Stimulated activated CD4-positive, alpha-beta T cell treated with anti-CD3 and anti-CD28 coated beads, Interleukin-15, amount 100 ng/mL, for 1 hour (primary cell): ENCODE results near the gene CDH26.
"Not testable (repeated sequence)": the region's sequence is repeated elsewhere in the genome, so short reads cannot be mapped to it uniquely, and the experiment has no call there.

Source experiments
- DNase-seq, 2 donors: peaks; one replicate each; pipeline ENCODE4 v3.0.0-alpha.2; 2020; ENCODE audit warnings: low read depth in 1 of 2, low spot score in 1 of 2

CDH26 gene

DNA sequence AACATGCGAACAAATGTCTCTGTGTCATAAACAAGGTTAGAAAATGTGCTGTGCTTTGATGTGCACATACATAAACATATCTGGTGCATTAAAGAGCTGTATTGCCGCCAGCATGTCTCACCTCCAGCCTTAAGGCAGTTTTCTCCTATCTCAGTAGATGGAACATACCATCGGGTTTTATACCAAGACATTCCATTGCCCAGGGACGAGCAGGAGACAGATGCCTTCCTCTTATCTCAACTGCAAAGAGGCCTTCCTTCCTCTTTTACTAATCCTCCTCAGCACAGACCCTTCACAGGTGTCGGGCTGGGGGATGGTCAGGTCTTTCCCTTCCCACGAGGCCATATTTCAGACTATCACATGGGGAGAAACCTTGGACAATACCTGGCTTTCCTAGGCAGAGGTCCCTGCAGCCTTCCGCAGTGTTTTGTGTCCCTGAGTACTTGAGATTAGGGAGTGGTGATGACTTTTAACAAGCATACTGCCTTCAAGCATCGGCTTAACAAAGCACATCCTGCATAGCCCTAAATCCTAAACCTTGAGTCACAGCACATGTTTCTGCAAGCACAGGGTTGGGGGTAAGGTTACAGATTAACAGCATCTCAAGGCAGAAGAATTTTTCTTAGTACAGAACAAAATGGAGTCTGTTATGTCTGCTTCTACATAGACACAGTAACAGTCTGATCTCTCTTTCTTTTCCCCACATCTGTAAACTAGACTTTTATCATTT, 83.4 kb downstream of the CDH26 start:
- DNase-seq = not testable (repeated sequence)

- DNase-seq = no peak
Observed at GRCh38 chr20:60043435-60043834, 85.2 kb downstream of the CDH26 start.

DNA sequence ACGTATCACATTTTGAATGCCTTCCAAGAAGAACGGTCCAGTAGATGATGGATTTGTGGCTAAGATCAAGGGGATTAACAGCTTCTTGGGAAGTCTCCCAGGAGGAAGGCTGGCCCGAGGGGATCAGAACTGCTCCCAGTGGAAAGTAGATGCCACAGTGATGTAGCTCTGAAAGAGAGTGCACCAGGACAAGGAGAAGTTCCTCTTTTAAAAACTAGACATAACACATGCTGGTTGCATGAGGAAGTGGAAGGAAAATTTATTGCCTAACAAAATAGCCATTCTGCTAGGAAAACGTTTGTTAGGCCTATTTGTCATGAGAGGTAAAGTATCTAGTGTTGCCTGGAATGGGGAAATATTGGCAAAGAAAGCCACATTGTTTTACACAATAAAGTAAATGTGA, 87.8 kb downstream of the CDH26 start:
- DNase-seq = no peak

DNA sequence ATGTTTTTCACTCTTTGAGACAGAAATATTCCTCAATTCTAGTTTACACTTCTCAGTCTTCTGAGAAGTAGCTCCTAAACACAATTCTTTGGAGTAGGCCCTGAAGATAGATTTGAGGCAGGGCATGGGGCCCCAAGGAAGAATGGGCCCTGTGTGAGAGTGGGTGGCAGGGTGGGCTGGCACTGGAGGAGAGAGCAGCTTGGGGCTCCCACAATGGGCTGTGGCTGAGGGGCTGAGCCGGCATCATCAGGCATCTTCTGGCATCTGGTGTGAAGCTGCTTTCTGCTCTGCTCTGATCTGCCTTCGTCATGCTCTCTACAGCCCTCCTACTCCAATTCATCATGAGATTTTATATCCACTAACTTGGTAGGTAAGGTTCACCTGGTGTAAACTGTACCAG, 88.2 kb downstream of the CDH26 start:
- DNase-seq = no peak

- no peak for DNase-seq
Observed at GRCh38 chr20:60046860-60047259, 88.6 kb downstream of the CDH26 start.

DNA sequence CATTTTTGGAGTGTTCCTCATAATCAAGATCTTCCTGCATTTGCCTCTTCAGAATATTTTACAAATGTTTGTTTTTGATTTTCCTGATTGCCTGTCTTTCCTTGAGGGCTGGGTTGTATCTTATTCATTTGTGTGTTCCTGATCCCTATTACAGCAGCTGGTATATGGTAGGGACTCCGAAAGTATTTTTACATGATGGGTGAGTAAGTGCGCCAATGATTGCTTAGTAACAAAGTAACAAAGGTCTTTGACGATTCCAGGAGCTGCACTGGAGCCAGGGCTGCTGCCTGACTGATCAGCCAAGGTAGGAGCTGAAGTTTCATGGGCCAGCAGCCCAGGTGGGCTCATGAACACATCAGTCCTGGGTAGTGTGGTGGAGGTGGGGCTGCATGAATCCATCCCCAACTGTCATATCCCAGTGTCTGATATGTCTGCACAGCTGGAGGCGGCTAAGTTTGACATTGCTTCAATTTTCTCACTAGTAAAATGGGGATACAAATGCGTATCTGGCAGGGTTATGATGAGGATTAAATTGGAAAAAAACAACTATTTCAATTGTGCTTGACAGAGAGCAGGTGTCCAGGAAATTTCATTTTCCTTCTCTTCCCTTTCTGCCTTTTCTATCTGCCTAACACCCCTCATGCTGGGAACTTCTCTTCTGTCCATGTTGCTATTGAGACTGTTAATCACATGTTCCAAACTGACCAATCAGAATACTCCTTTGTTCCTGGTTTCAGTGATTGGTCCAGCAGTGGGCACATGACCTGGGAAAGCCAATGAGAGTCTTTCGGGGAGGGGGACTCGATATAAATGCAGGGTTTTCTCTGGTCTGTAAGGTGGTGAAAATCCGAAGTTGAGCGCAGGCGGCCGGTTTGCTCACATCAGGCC, 90.7 kb downstream of the CDH26 start:
- DNase-seq = no peak

DNA sequence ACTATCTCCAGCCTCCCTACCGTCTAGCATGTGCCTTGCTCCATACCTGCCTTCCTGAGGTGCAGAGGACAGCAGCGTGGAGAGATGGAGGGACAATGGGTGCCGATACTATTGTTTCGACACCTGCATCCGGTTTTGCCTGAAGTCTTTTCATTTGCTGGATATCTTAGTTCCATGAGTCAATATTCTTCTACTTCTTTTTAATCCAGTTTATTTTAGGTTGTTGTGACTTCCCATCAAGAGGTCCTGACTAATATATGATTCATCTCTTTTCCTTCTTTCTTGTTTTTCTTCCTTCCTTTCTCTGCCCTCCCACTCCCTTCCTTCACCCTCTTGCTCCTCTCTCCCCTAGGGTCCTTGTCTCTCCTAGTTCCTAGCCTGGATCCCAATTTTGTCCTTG, 91.4 kb downstream of the CDH26 start:
- DNase-seq = no peak

DNA sequence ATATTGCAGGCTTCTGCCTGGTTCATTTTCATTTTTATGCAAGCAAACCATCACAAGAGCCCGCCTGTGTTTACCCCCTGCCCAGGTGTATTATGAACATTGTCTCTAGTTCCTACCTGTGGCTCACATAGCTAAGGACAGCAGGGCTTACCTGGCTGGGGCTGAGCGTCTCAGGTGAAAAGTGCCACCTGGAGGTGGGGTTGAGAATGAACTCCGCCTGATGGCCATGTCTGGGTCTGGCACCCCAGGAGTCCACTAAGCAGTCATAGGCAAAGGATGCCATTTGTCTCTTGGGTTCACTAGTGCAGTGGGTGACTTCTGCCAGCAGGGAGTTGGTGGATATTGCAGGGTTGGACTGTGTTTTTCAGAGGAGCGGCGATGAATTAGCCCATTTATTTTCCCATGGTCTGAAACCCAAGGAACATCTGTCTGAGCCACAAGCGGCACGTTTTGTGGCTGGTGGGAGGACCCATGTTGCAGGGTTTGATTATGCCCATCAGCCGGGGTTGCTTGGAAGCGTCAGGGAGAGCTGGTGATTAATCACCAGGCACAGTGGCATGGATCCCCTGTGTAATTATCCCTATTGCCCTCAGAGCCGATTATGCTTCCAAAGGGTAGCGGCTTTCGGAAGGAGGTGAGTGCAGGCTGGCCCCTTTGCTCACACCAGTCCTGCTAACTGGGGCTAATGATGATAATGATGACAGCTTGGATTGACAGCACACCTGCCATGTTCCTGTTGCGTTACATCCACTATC, 92.1 kb downstream of the CDH26 start:
- no peak for DNase-seq

DNA sequence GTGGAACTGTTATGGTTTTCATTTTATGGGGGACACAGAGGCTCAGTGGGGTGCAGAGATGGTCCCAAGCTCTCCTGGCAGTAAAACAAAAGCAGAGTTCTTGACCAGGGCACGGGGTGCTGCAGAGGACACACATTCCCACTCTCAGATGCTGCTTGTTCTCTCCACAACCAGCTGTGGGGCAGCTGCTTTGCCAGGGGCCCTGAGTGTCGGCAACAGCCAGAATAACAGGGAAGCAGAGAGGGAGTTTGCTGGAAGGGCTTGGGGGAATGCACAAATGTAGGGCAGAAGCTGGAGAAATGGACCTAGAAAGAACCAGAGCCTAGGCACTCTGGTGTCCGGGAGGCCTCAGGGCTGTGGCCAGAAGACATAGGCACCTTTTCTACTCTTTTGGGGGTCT, 93.7 kb downstream of the CDH26 start:
- no peak for DNase-seq

GRCh38 chr20:60052322-60052721, 94.1 kb downstream of the CDH26 start:
- no peak for DNase-seq

DNA sequence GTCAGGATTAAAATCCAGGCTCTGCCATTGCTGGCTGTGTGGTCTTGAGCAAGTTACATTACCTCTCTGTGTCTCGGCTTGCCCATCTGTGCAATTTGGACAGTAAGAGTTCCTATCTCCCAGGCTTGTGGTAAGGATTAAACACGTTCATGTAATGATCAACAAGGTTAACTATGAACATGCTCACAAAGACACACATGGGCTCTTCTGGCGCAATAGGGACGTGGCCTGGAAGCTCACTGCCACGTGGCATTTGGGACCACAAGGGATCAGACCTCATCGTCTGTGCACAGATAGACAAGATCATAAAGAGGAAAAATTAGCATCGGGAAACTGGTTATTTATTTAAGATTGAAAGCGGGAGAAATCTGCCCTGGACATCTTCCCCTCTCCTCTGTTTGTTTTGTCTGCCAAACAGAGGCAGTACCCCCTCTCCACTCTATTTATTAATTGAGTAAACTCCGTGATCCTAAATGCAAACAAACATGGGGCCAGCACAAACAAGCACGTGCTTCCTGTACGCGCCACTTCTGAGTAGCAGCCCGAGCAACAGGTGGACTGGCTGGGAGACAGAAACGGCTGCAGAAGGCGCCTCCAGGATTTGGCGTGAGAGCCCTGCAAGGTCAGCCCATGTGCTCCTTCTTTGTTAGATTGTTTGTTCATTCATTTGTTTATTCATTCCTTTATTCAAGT, 95.0 kb downstream of the CDH26 start:
- DNase-seq = no peak

GRCh38 chr20:60053818-60054190, 95.6 kb downstream of the CDH26 start:
- no peak for DNase-seq

DNA sequence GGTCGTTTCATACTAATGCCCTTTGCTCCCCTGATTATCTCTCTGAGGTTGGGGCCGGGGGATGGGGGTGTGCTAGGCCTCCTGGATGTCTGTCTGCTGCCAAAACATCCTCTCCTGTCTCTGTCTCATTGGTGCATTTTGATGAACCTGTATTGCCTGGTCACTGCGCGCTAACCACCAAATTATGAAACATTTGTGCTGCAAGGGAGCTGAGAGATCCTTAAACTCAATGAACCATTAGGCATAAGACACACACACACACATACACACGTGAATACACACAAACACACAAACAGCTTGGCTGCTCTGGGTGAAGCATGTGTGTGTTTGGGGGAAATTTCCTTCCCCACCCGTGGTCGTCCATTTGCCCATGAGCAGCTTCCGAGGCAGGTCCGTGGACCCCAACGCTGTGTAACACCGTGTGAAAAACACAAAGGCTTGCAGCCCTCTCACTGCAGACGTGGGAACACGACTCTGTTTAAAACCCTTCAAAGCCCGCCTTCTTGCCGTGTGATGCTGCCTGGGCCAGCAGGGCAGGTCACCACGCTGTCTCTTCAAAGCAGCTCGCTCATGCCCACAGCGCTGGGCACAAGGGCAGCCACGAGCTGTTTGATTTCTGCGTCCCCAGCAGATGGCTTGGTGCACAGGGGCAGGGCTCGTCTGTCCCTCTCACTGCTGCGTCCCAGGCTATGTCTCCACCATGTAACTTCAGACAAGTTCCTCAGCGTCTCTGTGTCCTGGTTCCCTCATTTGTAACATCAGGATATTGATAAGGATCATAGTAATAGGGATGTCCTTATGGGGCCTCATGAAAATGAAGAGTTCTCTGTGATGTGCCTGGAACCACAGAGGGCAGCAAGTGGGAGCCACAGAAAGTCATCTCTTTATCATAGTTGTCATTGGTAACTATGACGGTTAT, 96.8 kb downstream of the CDH26 start:
- no peak for DNase-seq

DNA sequence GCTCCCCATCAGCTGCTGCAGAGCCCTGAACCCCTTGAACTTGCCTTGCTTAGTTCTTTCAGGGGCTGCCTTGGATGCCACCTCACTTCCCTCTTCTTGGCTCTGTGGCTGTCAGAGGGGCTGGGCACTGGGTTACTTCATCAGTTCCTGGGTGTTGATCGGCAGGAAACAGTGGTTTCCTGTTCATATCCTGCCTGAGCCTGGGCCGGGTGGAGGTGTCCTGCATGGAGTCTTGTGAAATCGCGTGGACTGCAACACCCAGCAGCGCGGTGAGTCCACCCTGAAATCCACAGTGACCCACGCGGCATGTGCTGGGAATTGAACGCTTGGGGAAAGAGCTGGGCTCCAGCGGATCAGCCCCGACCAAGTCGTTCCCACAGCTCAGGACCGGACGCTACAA, 97.5 kb downstream of the CDH26 start:
- DNase-seq = peak; percentile 2 to 10

DNA sequence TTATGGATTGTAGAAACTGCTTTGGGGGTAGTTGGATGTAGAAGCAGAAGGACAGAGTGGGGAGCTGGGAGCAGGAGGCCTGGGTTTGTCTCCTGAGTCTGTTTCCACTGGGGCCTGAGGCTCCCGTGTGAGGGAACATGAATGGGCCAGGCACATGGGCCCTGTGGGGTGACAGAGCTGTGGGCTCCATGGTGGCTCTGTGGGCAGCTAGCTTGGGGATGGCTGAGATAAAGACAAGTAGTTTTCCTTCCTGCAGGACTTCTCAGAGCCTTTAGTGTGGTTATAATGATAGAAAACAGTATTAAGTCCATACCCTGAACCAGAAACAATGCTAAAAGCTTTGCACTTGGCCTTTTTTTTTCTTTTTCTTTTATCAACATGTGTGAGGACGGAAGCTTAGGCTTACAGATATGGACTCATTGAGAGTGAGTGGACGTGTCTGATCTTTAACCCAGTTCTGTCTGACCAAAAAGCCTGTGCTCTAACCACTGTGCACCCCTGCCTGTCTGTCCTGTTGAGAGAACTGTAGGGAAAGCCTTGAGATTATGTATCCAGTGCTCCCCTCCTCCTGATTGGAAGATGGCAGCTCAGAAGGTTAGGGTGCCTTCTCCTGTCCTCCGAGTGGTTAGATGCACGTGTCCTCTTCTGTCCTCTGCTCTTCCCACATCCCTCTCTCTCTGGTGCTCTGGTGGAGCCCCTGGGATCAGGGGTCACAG, 98.3 kb downstream of the CDH26 start:
- no peak for DNase-seq

DNA sequence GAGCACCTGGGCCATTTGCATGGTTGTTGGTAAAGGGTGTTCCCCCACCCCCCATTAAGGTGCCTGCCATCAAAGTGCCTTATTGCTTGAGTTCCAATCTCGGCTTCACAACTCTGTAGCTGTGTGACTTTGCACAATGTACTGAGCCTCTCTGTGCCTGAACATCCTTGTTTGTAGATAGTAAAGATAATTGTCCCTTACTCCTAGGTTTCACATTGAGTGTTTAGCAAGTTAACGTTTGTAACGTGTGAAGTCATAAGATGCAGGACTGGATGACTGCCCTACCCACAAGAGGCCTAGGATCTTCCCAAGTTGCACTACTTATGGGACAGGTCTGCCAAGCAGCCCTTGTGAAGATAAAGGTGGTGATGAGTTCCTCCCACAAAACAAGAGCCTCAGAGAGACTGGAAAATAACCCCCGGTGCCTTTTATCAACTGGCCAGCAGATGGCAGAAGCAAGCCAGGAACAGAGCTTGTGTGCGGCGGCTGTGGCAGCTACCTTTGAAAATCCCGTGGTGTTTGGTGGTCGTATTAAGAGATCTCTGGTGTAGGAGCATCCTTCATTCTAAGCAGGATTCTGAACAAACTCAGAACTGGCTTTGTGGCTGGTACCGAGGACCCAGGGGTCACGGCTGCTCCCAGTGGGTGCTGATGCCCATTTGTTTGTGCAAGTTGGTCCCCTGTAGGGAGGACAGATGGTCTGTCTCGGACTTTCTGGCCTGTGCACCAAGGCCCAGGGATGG, 99.1 kb downstream of the CDH26 start:
- DNase-seq = peak; percentile 23 to 45

GRCh38 chr20:60057866-60058807, 99.9 kb downstream of the CDH26 start:
- peak in 1 of 2 donors; percentile 3 for DNase-seq

DNA sequence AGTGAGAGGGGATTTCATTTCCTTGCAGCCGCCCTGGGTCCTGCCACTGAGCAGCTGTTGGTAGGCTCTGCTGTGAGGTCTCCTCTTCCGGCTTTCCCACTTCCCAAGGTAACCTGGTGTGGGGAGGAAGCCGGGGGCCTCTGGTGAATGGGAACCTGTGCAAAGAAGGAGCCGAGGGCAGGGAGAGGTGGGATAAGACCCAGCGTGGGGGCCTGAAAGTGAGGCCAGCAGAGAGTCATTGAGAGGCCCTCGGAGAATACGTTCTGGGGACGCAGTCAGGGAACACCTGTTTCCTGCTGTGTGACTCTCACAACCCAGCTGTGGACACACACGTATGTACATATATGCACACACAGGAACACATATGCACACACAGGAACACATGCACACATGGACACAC, 100.7 kb downstream of the CDH26 start:
- no peak for DNase-seq
